ENCODE data around the gene FLRT2. TPM values are rescaled to one million over a fixed set of nuclear protein-coding genes. Genes with fewer than 3 reads are reported as not detected.

Gene FLRT2
- total RNA-seq, 1 donor, result 72.3 TPM

- no peak for TF ChIP-seq CTCF (IDR thresholded peaks at IDR 0.05; ENCODE audit: insufficient read depth, low read length)
- DNase-seq (ENCODE audit: low read depth), result no peak
Observed at GRCh38 chr14:85584481-85584880, 54.5 kb downstream of the FLRT2 start.

GRCh38 chr14:85587151-85587711, 57.3 kb downstream of the FLRT2 start:
- TF ChIP-seq CTCF (IDR thresholded peaks at IDR 0.05; ENCODE audit: insufficient read depth, low read length), result no peak
- H3K4me3 ChIP-seq (ENCODE audit: low read depth, low read length), result no peak overlapping the region
- DNase-seq (ENCODE audit: low read depth), result peak; percentile 90

More at GRCh38 chr14:85584481-85584880, 54.5 kb downstream of the FLRT2 start:
- H3K4me3 ChIP-seq (ENCODE audit: low read depth, low read length), result no peak overlapping the region

DNA sequence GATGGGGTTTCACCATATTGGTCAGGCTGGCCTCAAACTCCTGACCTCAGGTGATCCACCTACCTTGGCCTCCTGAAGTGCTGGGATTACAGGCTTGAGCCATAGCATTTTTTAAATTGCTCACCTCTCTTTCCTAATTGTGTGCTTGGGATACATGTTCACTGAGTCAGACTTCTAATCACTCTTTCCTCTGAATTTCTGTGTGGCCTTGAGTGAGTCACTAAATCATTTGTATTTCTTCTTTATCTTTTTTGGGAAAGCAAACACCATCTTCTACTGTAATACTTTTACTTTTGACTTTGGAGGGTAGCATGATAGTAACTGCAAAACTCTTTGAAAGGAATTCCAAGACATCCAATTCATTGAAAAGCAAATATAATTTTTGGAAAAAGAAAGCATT, 60.8 kb downstream of the FLRT2 start:
- DNase-seq (ENCODE audit: low read depth), result peak; percentile 62

GRCh38 chr14:85594217-85594616, 64.3 kb downstream of the FLRT2 start:
- no peak overlapping the region for H3K4me3 ChIP-seq (ENCODE audit: low read depth, low read length)
- no peak for DNase-seq (ENCODE audit: low read depth)
- TF ChIP-seq CTCF (IDR thresholded peaks at IDR 0.05; ENCODE audit: insufficient read depth, low read length), result no peak

More for the DNA sequence above, 60.8 kb downstream of the FLRT2 start:
- no peak for TF ChIP-seq CTCF (IDR thresholded peaks at IDR 0.05; ENCODE audit: insufficient read depth, low read length)
- no peak overlapping the region for H3K4me3 ChIP-seq (ENCODE audit: low read depth, low read length)

GRCh38 chr14:85595981-85596380, 66.0 kb downstream of the FLRT2 start:
- H3K4me3 ChIP-seq (ENCODE audit: low read depth, low read length), result no peak overlapping the region
- no peak for TF ChIP-seq CTCF (IDR thresholded peaks at IDR 0.05; ENCODE audit: insufficient read depth, low read length)
- DNase-seq (ENCODE audit: low read depth), result no peak

DNA sequence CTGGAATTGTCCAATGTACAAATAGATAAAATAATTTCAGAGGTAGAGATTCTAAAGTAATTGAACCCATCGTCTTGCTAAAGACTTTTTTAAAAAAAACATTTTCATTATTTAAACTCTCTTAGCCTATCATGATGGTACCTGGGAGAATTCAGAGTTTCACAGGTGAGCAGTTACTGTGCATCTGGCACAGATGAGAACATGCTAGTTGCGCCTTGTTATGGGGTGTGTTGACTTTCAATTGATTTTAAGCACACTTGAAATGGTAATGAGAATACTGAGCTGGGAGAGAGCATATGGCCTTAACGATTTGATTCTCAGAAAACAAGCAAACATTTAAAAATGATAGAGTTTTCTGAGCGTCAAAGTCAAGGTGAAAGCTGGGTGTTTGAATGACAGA, 66.6 kb downstream of the FLRT2 start:
- no peak for TF ChIP-seq CTCF (IDR thresholded peaks at IDR 0.05; ENCODE audit: insufficient read depth, low read length)
- no peak for DNase-seq (ENCODE audit: low read depth)
- no peak overlapping the region for H3K4me3 ChIP-seq (ENCODE audit: low read depth, low read length)

DNA sequence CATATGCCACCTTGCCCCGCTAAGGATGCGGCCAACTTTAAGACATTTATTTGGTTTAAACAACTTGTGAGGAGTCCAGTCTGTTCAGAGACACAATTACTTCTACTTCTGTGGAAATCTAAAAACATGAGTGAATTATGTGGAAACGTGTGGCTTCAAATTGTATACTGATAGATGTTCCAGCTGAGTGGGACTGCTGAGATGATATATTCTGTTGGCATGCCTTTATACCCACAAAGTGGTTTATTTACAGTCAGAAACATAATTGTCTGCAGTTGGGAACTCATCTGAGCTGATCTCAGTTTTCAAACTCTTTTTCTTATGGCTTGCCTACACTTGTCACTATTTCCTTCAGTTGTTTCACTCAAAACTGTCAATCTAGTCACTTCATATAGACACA, 67.8 kb downstream of the FLRT2 start:
- no peak for DNase-seq (ENCODE audit: low read depth)

More for the DNA sequence above, 67.8 kb downstream of the FLRT2 start:
- no peak for TF ChIP-seq CTCF (IDR thresholded peaks at IDR 0.05; ENCODE audit: insufficient read depth, low read length)
- H3K4me3 ChIP-seq (ENCODE audit: low read depth, low read length), result no peak overlapping the region
